Suprapubic skin (tissue), 4 donors: ENCODE measurements around the gene RAPH1. TPM values are rescaled to one million over a fixed set of nuclear protein-coding genes. Genes with fewer than 3 reads are reported as not detected.
"Not testable (repeated sequence)": the region's sequence is repeated elsewhere in the genome, so short reads cannot be mapped to it uniquely, and the experiment has no call there.

Experiments used
- DNase-seq, 2 donors: peaks; one replicate each; pipeline ENCODE4 v3.0.0-alpha.2; 2019; ENCODE audit warnings: low spot score in 2 of 2
- H3K27ac ChIP-seq: fragments of 200-600 bp; sonication (generic); one replicate; pipeline ENCODE4 v1.5.1; 2019
- H3K27me3 ChIP-seq: fragments of 200-600 bp; sonication (generic); one replicate; pipeline ENCODE4 v1.5.1; 2019
- H3K36me3 ChIP-seq: fragments of 200-600 bp; sonication (generic); one replicate; pipeline ENCODE4 v1.5.1; 2019
- H3K4me1 ChIP-seq: fragments of 200-600 bp; sonication (generic); one replicate; pipeline ENCODE4 v1.5.1; 2019
- H3K4me3 ChIP-seq: fragments of 200-600 bp; sonication (generic); one replicate; pipeline ENCODE4 v1.5.1; 2019; ENCODE audit warnings: mild to moderate bottlenecking
- H3K9me3 ChIP-seq: fragments of 200-600 bp; sonication (generic); one replicate; pipeline ENCODE4 v1.5.1; 2019
- CTCF ChIP-seq, 2 donors: fragments of 200-600 bp in 1 of 2; fragments of 450-650 bp in 1 of 2; sonication (generic) in 1 of 2; IDR thresholded peaks; one replicate each; pipeline ENCODE4 v1.5.1; 2016 to 2019; ENCODE audit warnings: antibody characterized with exemption in 2 of 2, mild to moderate bottlenecking in 1 of 2, moderate library complexity in 1 of 2
- EP300 ChIP-seq: sonication (generic); formaldehyde crosslinking; IDR thresholded peaks from one replicate; pipeline ENCODE4 v1.6.1; 2017; ENCODE audit warnings: antibody characterized with exemption
- POLR2A ChIP-seq, 2 donors: fragments of 450-650 bp; IDR thresholded peaks; one replicate each; pipeline ENCODE4 v1.6.1; 2017; ENCODE audit warnings: antibody characterized with exemption in 2 of 2, mild to moderate bottlenecking in 2 of 2, moderate library complexity in 2 of 2
- POLR2AphosphoS5 ChIP-seq, 3 donors: sonication (generic); formaldehyde crosslinking; IDR thresholded peaks; one replicate each; pipeline ENCODE4 v1.6.1; 2017; ENCODE audit warnings: antibody characterized with exemption in 3 of 3
- WGBS: methylation state at CpG from one replicate; pipeline ENCODE4 v1.1.5; 2018; 5-methylcytosine and 5-hydroxymethylcytosine counted together
- total RNA-seq, 4 donors: library from RNA; depleted of rRNA; stranded (reverse); fragments of >200 nt; gene quantifications; one replicate each; pipeline ENCODE4 v1.1.0, GENCODE V29; 2016

The RAPH1 gene
- total RNA-seq, 4 donors from 2014 or later: 38.3 to 58.2 (median 49.3) TPM

- TF ChIP-seq EP300 (no peak), POLR2AphosphoS5 (IDR thresholded peaks at IDR 0.05) (no peak), POLR2A (IDR thresholded peaks at IDR 0.05) (no peak), CTCF (IDR thresholded peaks at IDR 0.05) (no peak)
- Histone ChIP-seq H3K36me3 (no peaks in the 10 kb centered on the region), H3K4me3 (no peak overlapping the region), H3K27ac (no peak overlapping the region), H3K27me3 (no peaks in the 10 kb centered on the region), H3K4me1 (no peaks in the 10 kb centered on the region), H3K9me3 (no peaks in the 10 kb centered on the region)
- no peak for DNase-seq
- WGBS: 99% methylated on average over 3 of the region's 3 CpGs
Measured at GRCh38 chr2:203379156-203379555, 155.9 kb downstream of the RAPH1 start.

- Histone ChIP-seq H3K4me3 (no peak overlapping the region), H3K4me1 (no peaks in the 10 kb centered on the region), H3K27me3 (no peaks in the 10 kb centered on the region), H3K36me3 (no peaks in the 10 kb centered on the region), H3K9me3 (no peaks in the 10 kb centered on the region), H3K27ac (no peak overlapping the region)
- TF ChIP-seq EP300 (no peak), POLR2AphosphoS5 (IDR thresholded peaks at IDR 0.05) (no peak), CTCF (IDR thresholded peaks at IDR 0.05) (no peak)
- DNase-seq: no peak
Measured at GRCh38 chr2:203376173-203376572, 158.9 kb downstream of the RAPH1 start.

- H3K27me3 ChIP-seq, H3K9me3 ChIP-seq, H3K4me3 ChIP-seq, DNase-seq, H3K4me1 ChIP-seq, H3K36me3 ChIP-seq, H3K27ac ChIP-seq: not testable (repeated sequence)
- WGBS: 100% methylated on average over 4 of the region's 31 CpGs
Measured at GRCh38 chr2:203372706-203373105, 162.4 kb downstream of the RAPH1 start.

GRCh38 chr2:203366639-203367466 is 168.2 kb downstream of the RAPH1 start:
- Histone ChIP-seq H3K9me3 (no peaks in the 10 kb centered on the region), H3K4me3 (no peak overlapping the region), H3K36me3 (no peaks in the 10 kb centered on the region), H3K4me1 (no peaks in the 10 kb centered on the region), H3K27ac (no peak overlapping the region), H3K27me3 (no peaks in the 10 kb centered on the region)
- WGBS: 93% methylated on average over 5 of the region's 5 CpGs
- TF ChIP-seq POLR2A (IDR thresholded peaks at IDR 0.05): no peak
- no peak for TF ChIP-seq CTCF (IDR thresholded peaks at IDR 0.05)
- TF ChIP-seq EP300: no peak
- no peak for TF ChIP-seq POLR2AphosphoS5 (IDR thresholded peaks at IDR 0.05)
- DNase-seq: no peak

- no peak overlapping the region for H3K27ac ChIP-seq
- no peaks in the 10 kb centered on the region for H3K36me3 ChIP-seq
- no peak for DNase-seq
- no peaks in the 10 kb centered on the region for H3K9me3 ChIP-seq
- no peak overlapping the region for H3K4me3 ChIP-seq
- no peak for TF ChIP-seq EP300
- TF ChIP-seq POLR2AphosphoS5 (IDR thresholded peaks at IDR 0.05): no peak
- TF ChIP-seq CTCF (IDR thresholded peaks at IDR 0.05): no peak
- TF ChIP-seq POLR2A (IDR thresholded peaks at IDR 0.05): no peak
- no peaks in the 10 kb centered on the region for H3K4me1 ChIP-seq
- no peaks in the 10 kb centered on the region for H3K27me3 ChIP-seq
Measured at GRCh38 chr2:203361922-203362321, 173.2 kb downstream of the RAPH1 start.

- H3K4me1 ChIP-seq: no peaks in the 10 kb centered on the region
- no peaks in the 10 kb centered on the region for H3K9me3 ChIP-seq
- no peak overlapping the region for H3K4me3 ChIP-seq
- DNase-seq: no peak
- TF ChIP-seq POLR2AphosphoS5 (IDR thresholded peaks at IDR 0.05): no peak
- no peak for TF ChIP-seq EP300
- TF ChIP-seq POLR2A (IDR thresholded peaks at IDR 0.05): no peak
- no peak for TF ChIP-seq CTCF (IDR thresholded peaks at IDR 0.05)
- no peaks in the 10 kb centered on the region for H3K27me3 ChIP-seq
- 49% methylated on average over 2 of the region's 2 CpGs for WGBS
- H3K36me3 ChIP-seq: no peaks in the 10 kb centered on the region
- no peak overlapping the region for H3K27ac ChIP-seq
Measured at GRCh38 chr2:203361495-203361894, 173.6 kb downstream of the RAPH1 start.
